Lung (tissue), 12 donors: ENCODE measurements around the gene SRPK3. TPM values are rescaled to one million over a fixed set of nuclear protein-coding genes. Genes with fewer than 3 reads are reported as not detected.

Experiments used
- ATAC-seq: fragments of 200-7000 bp; cut with Tn5 transposase; one replicate; pipeline ENCODE4 v1.9.1; 2020; ENCODE audit warnings: moderate number of reproducible peaks; ENCODE audit not compliant: insufficient read depth, low FRiP score
- DNase-seq, 3 donors: peaks; one replicate each; pipeline ENCODE4 v3.0.0-alpha.2; 2013 to 2017
- H3K27ac ChIP-seq, 2 donors: one replicate each; pipeline ENCODE4 v1.5.1; 2013; ENCODE audit warnings: mild to moderate bottlenecking in 2 of 2, moderate library complexity in 2 of 2, control low read depth in 1 of 2, inconsistent platforms in 1 of 2, low read depth in 1 of 2, low read length in 1 of 2
- H3K27me3 ChIP-seq, 3 donors: one replicate each; pipeline ENCODE4 v1.5.1; 2013; ENCODE audit warnings: low read length in 2 of 3; ENCODE audit not compliant: control insufficient read depth in 3 of 3, insufficient read depth in 3 of 3
- H3K36me3 ChIP-seq, 4 donors: one replicate each; pipeline ENCODE4 v1.5.1; 2013; ENCODE audit warnings: low read length in 4 of 4, mild to moderate bottlenecking in 1 of 4, moderate library complexity in 1 of 4; ENCODE audit not compliant: control insufficient read depth in 4 of 4, insufficient read depth in 4 of 4
- H3K4me1 ChIP-seq, 5 donors: one replicate each; pipeline ENCODE4 v1.5.1; 2013; ENCODE audit warnings: low read length in 5 of 5, mild to moderate bottlenecking in 2 of 5, moderate library complexity in 1 of 5; ENCODE audit not compliant: control insufficient read depth in 5 of 5, insufficient read depth in 5 of 5
- H3K4me3 ChIP-seq: one replicate; pipeline ENCODE4 v1.5.1; 2013; ENCODE audit warnings: mild to moderate bottlenecking, control low read depth, moderate library complexity
- H3K9ac ChIP-seq, 2 donors: one replicate each; pipeline ENCODE4 v1.5.1; 2013; ENCODE audit warnings: low read length in 2 of 2, control low read depth in 1 of 2; ENCODE audit not compliant: insufficient read depth in 1 of 2
- H3K9me3 ChIP-seq, 4 donors: one replicate each; pipeline ENCODE4 v1.5.1; 2013; ENCODE audit warnings: low read length in 3 of 4, mild to moderate bottlenecking in 1 of 4, moderate library complexity in 1 of 4; ENCODE audit not compliant: control insufficient read depth in 4 of 4, insufficient read depth in 3 of 4
- CTCF ChIP-seq: IDR thresholded peaks from 2 replicates; pipeline ENCODE4 v1.5.1; 2012; ENCODE audit warnings: mild to moderate bottlenecking; ENCODE audit errors: control extremely low read depth, extremely low read depth
- WGBS, 2 donors: extraction: QIAGEN DNeasy Blood & Tissue Kit; methylation state at CpG; one replicate each; pipeline ENCODE4 v1.1.7; 2013; 5-methylcytosine and 5-hydroxymethylcytosine counted together
- polyA plus RNA-seq, 2 donors: library from polyadenylated mRNA; stranded (reverse); fragments of 200-250 nt; gene quantifications; one replicate each; pipeline ENCODE4 v1.2.1, GENCODE V29; 2013
- total RNA-seq, 2 donors: library from RNA; depleted of rRNA in 1 of 2; stranded (reverse); fragments of >200 nt in 1 of 2; gene quantifications; one replicate each; pipeline ENCODE4 v1.2.1, GENCODE V29; 2014 to 2021
- donor health status: control.
- donor health status: control.
- donor health status: Bipolar disorder and iron deficiency.
- donor health status: healthy.
- donor health status: DM: yes; HTN: yes; CAD: no.

SRPK3 gene
- total and polyA plus RNA-seq, 4 donors: 0.04 to 0.23 (median 0.15) TPM

- peaks cover 0 to 4% (median 0%) of the 10 kb centered on the region in 5 donors for H3K4me1 ChIP-seq
- no peaks in the 10 kb centered on the region for H3K9me3 ChIP-seq
- H3K4me3 ChIP-seq: no peak overlapping the region
- no peaks in the 10 kb centered on the region for H3K36me3 ChIP-seq
- H3K27me3 ChIP-seq: no peaks in the 10 kb centered on the region
- DNase-seq (peak; percentile 59 to 75 (median 68)), ATAC-seq (peak; percentile 42)
- 20% methylated on average over 19 to 67 of the region's 67 CpGs for WGBS, 2 donors
- peak overlapping the region in 1 of 2 donors; percentile 25 for H3K9ac ChIP-seq
- no peak overlapping the region for H3K27ac ChIP-seq
- no peak for TF ChIP-seq CTCF
These were observed 37.9 kb downstream of the SRPK3 start for GRCh38 chrX:153818571-153819383.

GRCh38 chrX:153819384-153820040, 38.7 kb downstream of the SRPK3 start:
- no peak for ATAC-seq
- Histone ChIP-seq H3K9ac (peak overlapping the region; percentile 7 to 25), H3K4me1 (peaks cover 0 to 4% (median 0%) of the 10 kb centered on the region in 5 donors), H3K4me3 (no peak overlapping the region), H3K27ac (no peak overlapping the region), H3K27me3 (no peaks in the 10 kb centered on the region), H3K36me3 (no peaks in the 10 kb centered on the region), H3K9me3 (no peaks in the 10 kb centered on the region)
- WGBS, 2 donors: 45 to 49% methylated on average over 15 to 23 of the region's 23 CpGs
- DNase-seq: peak in 2 of 3 donors; percentile 29 to 48
- TF ChIP-seq CTCF: no peak

- H3K27ac ChIP-seq: no peak overlapping the region
- WGBS, 2 donors: 81 to 84% methylated on average over 7 of the region's 7 CpGs
- DNase-seq (no peak), ATAC-seq (no peak)
- peaks cover 0 to 4% (median 0%) of the 10 kb centered on the region in 5 donors for H3K4me1 ChIP-seq
- no peaks in the 10 kb centered on the region for H3K9me3 ChIP-seq
- H3K4me3 ChIP-seq: no peak overlapping the region
- H3K36me3 ChIP-seq: no peaks in the 10 kb centered on the region
- no peak for TF ChIP-seq CTCF
- no peak overlapping the region for H3K9ac ChIP-seq
- peaks cover 0 to 3% (median 0%) of the 10 kb centered on the region in 3 donors for H3K27me3 ChIP-seq
These were observed 39.8 kb downstream of the SRPK3 start for GRCh38 chrX:153820601-153821000.
